Activated CD8-positive, alpha-beta T cell treated with anti-CD3 and anti-CD28 coated beads, Interleukin-2, amount 10 ng/mL, durations not matched to agents 7 days and 5 days (primary cell): ENCODE measurements around the gene STARD3NL. TPM values are rescaled to one million over a fixed set of nuclear protein-coding genes. Genes with fewer than 3 reads are reported as not detected.

Source experiments
- ATAC-seq: fragments of 150-1000 bp; cut with Tn5 transposase; one replicate; pipeline ENCODE4 v1.10.0; 2021; ENCODE audit warnings: moderate library complexity
- CTCF ChIA-PET: fragments of 350-600 bp; sonication (Branson Sonifier 250); formaldehyde crosslinking; loops from one replicate; lab custom pipeline; 2021; ENCODE audit warnings: antibody characterized with exemption; lab: Charles Lee
- POLR2A ChIA-PET: fragments of 350-600 bp; sonication (Branson Sonifier 250); formaldehyde crosslinking; loops from one replicate; lab custom pipeline; 2021; ENCODE audit warnings: antibody characterized with exemption; lab: Charles Lee
- DNase-seq: peaks from one replicate; pipeline ENCODE4 v3.0.0-alpha.2; 2020
- H3K27ac Mint-ChIP-seq: one replicate; pipeline ENCODE4 v1.8.0; 2021; ENCODE audit warnings: mild to moderate bottlenecking, mixed read lengths
- H3K27me3 Mint-ChIP-seq: one replicate; pipeline ENCODE4 v1.8.0; 2021; ENCODE audit warnings: low read depth, mixed read lengths
- H3K36me3 Mint-ChIP-seq: one replicate; pipeline ENCODE4 v1.8.0; 2021; ENCODE audit warnings: low read depth, mixed read lengths
- H3K4me1 Mint-ChIP-seq: one replicate; pipeline ENCODE4 v1.8.0; 2021; ENCODE audit warnings: low read depth, mixed read lengths
- H3K4me3 Mint-ChIP-seq: one replicate; pipeline ENCODE4 v1.8.0; 2021; ENCODE audit warnings: mild to moderate bottlenecking, mixed read lengths
- H3K9me3 Mint-ChIP-seq: one replicate; pipeline ENCODE4 v1.8.0; 2022; ENCODE audit warnings: mixed read lengths; ENCODE audit not compliant: insufficient read depth
- total RNA-seq, 2 experiments: library from RNA; stranded (reverse); gene quantifications; one replicate each; pipeline ENCODE4 v1.2.3, GENCODE V29; 2021

The STARD3NL gene
- total RNA-seq, 2 experiments from 2014 or later = 24.1 to 25.8 TPM

- CTCF ChIA-PET = interaction anchor here (1.0 to 2.8 kb wide), 7 partner anchors 14 to 170 kb away, joined by 4 to 11 read pairs (median 5); no protein-coding TSS in a partner anchor
- DNase-seq (no peak), ATAC-seq (no peak)
- no peaks in the 10 kb centered on the region for H3K9me3 Mint-ChIP-seq
- peaks cover 15% of the 10 kb centered on the region for H3K36me3 Mint-ChIP-seq
- POLR2A ChIA-PET = no interaction called here
- H3K4me1 Mint-ChIP-seq = peaks cover 9% of the 10 kb centered on the region
- no peak overlapping the region for H3K27ac Mint-ChIP-seq
- no peaks in the 10 kb centered on the region for H3K27me3 Mint-ChIP-seq
- no peak overlapping the region for H3K4me3 Mint-ChIP-seq
These were observed 21.7 kb downstream of the STARD3NL start for GRCh38 chr7:38199782-38200181.

GRCh38 chr7:38206071-38206470, 28.0 kb downstream of the STARD3NL start:
- no peak overlapping the region for H3K4me3 Mint-ChIP-seq
- ATAC-seq = no peak
- H3K9me3 Mint-ChIP-seq = no peaks in the 10 kb centered on the region
- no peaks in the 10 kb centered on the region for H3K27me3 Mint-ChIP-seq
- ChIA-PET CTCF (interaction anchor here (1.1 to 1.7 kb wide), 3 partner anchors 10 to 98 kb away, joined by 3 to 19 read pairs (median 4); no protein-coding TSS in a partner anchor), POLR2A (no interaction called here)
- no peak overlapping the region for H3K27ac Mint-ChIP-seq
- peaks cover 21% of the 10 kb centered on the region for H3K36me3 Mint-ChIP-seq
- H3K4me1 Mint-ChIP-seq = no peaks in the 10 kb centered on the region
- no peak for DNase-seq

- Mint-ChIP-seq H3K9me3 (no peaks in the 10 kb centered on the region), H3K36me3 (peaks cover 20% of the 10 kb centered on the region), H3K4me1 (peaks cover 3% of the 10 kb centered on the region), H3K27ac (no peak overlapping the region), H3K27me3 (no peaks in the 10 kb centered on the region), H3K4me3 (no peak overlapping the region)
- ChIA-PET CTCF (interaction anchor here (1.0 to 1.7 kb wide), 5 partner anchors 8 to 161 kb away, joined by 3 to 19 read pairs (median 4); no protein-coding TSS in a partner anchor), POLR2A (no interaction called here)
- no peak for DNase-seq
- no peak for ATAC-seq
These were observed 29.8 kb downstream of the STARD3NL start for GRCh38 chr7:38207843-38208242.

GRCh38 chr7:38211486-38211885, 33.4 kb downstream of the STARD3NL start:
- Mint-ChIP-seq H3K27ac (no peak overlapping the region), H3K4me1 (peaks cover 14% of the 10 kb centered on the region), H3K4me3 (no peak overlapping the region), H3K27me3 (no peaks in the 10 kb centered on the region), H3K36me3 (peaks cover 10% of the 10 kb centered on the region), H3K9me3 (no peaks in the 10 kb centered on the region)
- ATAC-seq (no peak), DNase-seq (no peak)
- POLR2A ChIA-PET = no interaction called here
- CTCF ChIA-PET = interaction anchor here (1.0 to 5.5 kb wide), 7 partner anchors 10 to 163 kb away, joined by 3 to 51 read pairs (median 4); no protein-coding TSS in a partner anchor

- Mint-ChIP-seq H3K9me3 (no peaks in the 10 kb centered on the region), H3K27me3 (no peaks in the 10 kb centered on the region), H3K4me3 (no peak overlapping the region), H3K27ac (no peak overlapping the region), H3K36me3 (peaks cover 10% of the 10 kb centered on the region), H3K4me1 (peaks cover 19% of the 10 kb centered on the region)
- POLR2A ChIA-PET = no interaction called here
- CTCF ChIA-PET = interaction anchor here (1.0 to 5.5 kb wide), 7 partner anchors 9 to 162 kb away, joined by 3 to 51 read pairs (median 4); no protein-coding TSS in a partner anchor
- DNase-seq (no peak), ATAC-seq (no peak)
These were observed 33.9 kb downstream of the STARD3NL start for GRCh38 chr7:38211940-38212339.

GRCh38 chr7:38215115-38215514, 37.1 kb downstream of the STARD3NL start:
- no peaks in the 10 kb centered on the region for H3K9me3 Mint-ChIP-seq
- peaks cover 25% of the 10 kb centered on the region for H3K36me3 Mint-ChIP-seq
- CTCF ChIA-PET = interaction anchor here (0.6 to 10.3 kb wide), 47 partner anchors 8 to 540 kb away, joined by 3 to 346 read pairs (median 9); partner anchors contain the start of genes SFRP4 and STARD3NL
- no peak overlapping the region for H3K4me3 Mint-ChIP-seq
- H3K27ac Mint-ChIP-seq = no peak overlapping the region
- no peaks in the 10 kb centered on the region for H3K27me3 Mint-ChIP-seq
- peaks cover 46% of the 10 kb centered on the region for H3K4me1 Mint-ChIP-seq
- POLR2A ChIA-PET = interaction anchor here (1.0 to 1.7 kb wide), 6 partner anchors 14 to 152 kb away, joined by 3 to 13 read pairs (median 3); no protein-coding TSS in a partner anchor
- ATAC-seq (no peak), DNase-seq (no peak)

- ChIA-PET POLR2A (interaction anchor here (0.7 to 1.7 kb wide), 8 partner anchors 13 to 151 kb away, joined by 3 to 13 read pairs (median 3); no protein-coding TSS in a partner anchor), CTCF (interaction anchor here (0.6 to 10.3 kb wide), 55 partner anchors 9 to 539 kb away, joined by 3 to 346 read pairs (median 7); partner anchors contain the start of genes SFRP4 and STARD3NL)
- H3K27ac Mint-ChIP-seq = peak overlapping the region; percentile 55
- no peaks in the 10 kb centered on the region for H3K27me3 Mint-ChIP-seq
- H3K36me3 Mint-ChIP-seq = peaks cover 32% of the 10 kb centered on the region
- ATAC-seq = peak; percentile 80
- peak; percentile 89 for DNase-seq
- peaks cover 52% of the 10 kb centered on the region for H3K4me1 Mint-ChIP-seq
- H3K4me3 Mint-ChIP-seq = no peak overlapping the region
- H3K9me3 Mint-ChIP-seq = no peaks in the 10 kb centered on the region
These were observed 38.0 kb downstream of the STARD3NL start for GRCh38 chr7:38215735-38216670.

- Mint-ChIP-seq H3K27me3 (no peaks in the 10 kb centered on the region), H3K36me3 (peaks cover 40% of the 10 kb centered on the region), H3K27ac (peak overlapping the region; percentile 87), H3K9me3 (no peaks in the 10 kb centered on the region), H3K4me1 (peaks cover 64% of the 10 kb centered on the region), H3K4me3 (peak overlapping the region; percentile 4)
- no peak for DNase-seq
- CTCF ChIA-PET = interaction anchor here (1.1 to 10.3 kb wide), 19 partner anchors 10 to 158 kb away, joined by 3 to 346 read pairs (median 62); no protein-coding TSS in a partner anchor
- ATAC-seq = no peak
- POLR2A ChIA-PET = no interaction called here
These were observed 39.6 kb downstream of the STARD3NL start for GRCh38 chr7:38217672-38218071.

- peak overlapping the region; percentile 66 for H3K27ac Mint-ChIP-seq
- H3K27me3 Mint-ChIP-seq = no peaks in the 10 kb centered on the region
- H3K4me1 Mint-ChIP-seq = peaks cover 82% of the 10 kb centered on the region
- no peaks in the 10 kb centered on the region for H3K9me3 Mint-ChIP-seq
- no peak for DNase-seq
- ATAC-seq = peak; percentile 55
- H3K4me3 Mint-ChIP-seq = no peak overlapping the region
- H3K36me3 Mint-ChIP-seq = peaks cover 55% of the 10 kb centered on the region
- CTCF ChIA-PET = interaction anchor here (1.1 to 10.3 kb wide), 16 partner anchors 8 to 155 kb away, joined by 3 to 346 read pairs (median 26); no protein-coding TSS in a partner anchor
- POLR2A ChIA-PET = interaction anchor here (1.1 to 1.4 kb wide), 2 partner anchors 115 to 138 kb away, joined by 4 to 5 read pairs; no protein-coding TSS in a partner anchor
These were observed 42.4 kb downstream of the STARD3NL start for GRCh38 chr7:38220452-38220851.

- ChIA-PET POLR2A (interaction anchor here (0.8 to 1.0 kb wide), 2 partner anchors 10 to 112 kb away, joined by 3 read pairs; no protein-coding TSS in a partner anchor), CTCF (interaction anchor here (0.7 to 10.3 kb wide), 26 partner anchors 9 to 305 kb away, joined by 3 to 346 read pairs (median 6); partner anchors contain the start of gene STARD3NL)
- ATAC-seq = peak; percentile 56
- H3K27me3 Mint-ChIP-seq = no peaks in the 10 kb centered on the region
- no peaks in the 10 kb centered on the region for H3K9me3 Mint-ChIP-seq
- H3K27ac Mint-ChIP-seq = no peak overlapping the region
- H3K36me3 Mint-ChIP-seq = peaks cover 67% of the 10 kb centered on the region
- H3K4me1 Mint-ChIP-seq = peaks cover 76% of the 10 kb centered on the region
- DNase-seq = peak; percentile 57
- no peak overlapping the region for H3K4me3 Mint-ChIP-seq
These were observed 44.5 kb downstream of the STARD3NL start for GRCh38 chr7:38222481-38223096.

- ATAC-seq (no peak), DNase-seq (no peak)
- ChIA-PET POLR2A (interaction anchor here (0.8 kb wide), 1 partner anchor 9 kb away, joined by 3 read pairs; no protein-coding TSS in a partner anchor), CTCF (interaction anchor here (0.7 to 10.3 kb wide), 26 partner anchors 10 to 306 kb away, joined by 3 to 346 read pairs (median 6); partner anchors contain the start of gene STARD3NL)
- H3K27me3 Mint-ChIP-seq = no peaks in the 10 kb centered on the region
- no peak overlapping the region for H3K4me3 Mint-ChIP-seq
- H3K9me3 Mint-ChIP-seq = no peaks in the 10 kb centered on the region
- peaks cover 69% of the 10 kb centered on the region for H3K36me3 Mint-ChIP-seq
- peaks cover 74% of the 10 kb centered on the region for H3K4me1 Mint-ChIP-seq
- H3K27ac Mint-ChIP-seq = no peak overlapping the region
These were observed 45.3 kb downstream of the STARD3NL start for GRCh38 chr7:38223306-38223705.
